Measurements from ENCODE around the gene TNS4. TPM values are rescaled to one million over a fixed set of nuclear protein-coding genes. Genes with fewer than 3 reads are reported as not detected.

The TNS4 gene
- total RNA-seq, 1 experiment from 2014 or later = 0.59 TPM

- Histone ChIP-seq H2BK20ac (ENCODE audit: low read depth, low read length, poor library complexity, severe bottlenecking) (no peak overlapping the region), H2BK15ac (ENCODE audit: low read depth, low read length) (no peak overlapping the region), H3K79me1 (ENCODE audit: insufficient read depth, low read depth, low read length, poor library complexity, severe bottlenecking) (no peaks in the 10 kb centered on the region), H3K14ac (ENCODE audit: insufficient read depth, low read length) (no peak overlapping the region), H3K18ac (ENCODE audit: insufficient read length, low read depth, low read length) (no peak overlapping the region), H4K20me1 (ENCODE audit: control insufficient read depth, insufficient read depth, insufficient read length) (no peaks in the 10 kb centered on the region), H3K23ac (ENCODE audit: insufficient read length, low read depth, low read length) (no peak overlapping the region), H2AK5ac (ENCODE audit: insufficient read length, low read length) (no peak overlapping the region), H3K23me2 (ENCODE audit: insufficient read length, low read depth, low read length, poor library complexity, severe bottlenecking) (no peaks in the 10 kb centered on the region), H3K9me3 (ENCODE audit: control insufficient read depth, low read depth, low read length) (no peaks in the 10 kb centered on the region), H4K5ac (ENCODE audit: insufficient read length, low read depth, low read length) (no peak overlapping the region), H4K91ac (ENCODE audit: insufficient read length, low read depth, low read length) (no peak overlapping the region), H3K56ac (ENCODE audit: insufficient read length, low read depth, low read length) (no peak overlapping the region), H4K8ac (replicated peaks; ENCODE audit: insufficient read length, low read depth, low read length) (no peak overlapping the region), H3K4me2 (ENCODE audit: insufficient read depth, insufficient read length, low read length) (no peak overlapping the region), H3K27me3 (ENCODE audit: insufficient read depth, low read length) (no peaks in the 10 kb centered on the region; the same call in 1 of the 2 replicates), H3K27ac (ENCODE audit: insufficient read length, low read depth, low read length) (no peak overlapping the region), H2AFZ (ENCODE audit: low read length) (no peak overlapping the region), H2BK12ac (ENCODE audit: insufficient read length, low read depth, low read length) (no peak overlapping the region), H2BK120ac (ENCODE audit: low read depth, low read length, poor library complexity, severe bottlenecking) (no peak overlapping the region), H3K79me2 (ENCODE audit: insufficient read depth, low read length) (no peaks in the 10 kb centered on the region), H3K9ac (ENCODE audit: extremely low read depth, insufficient read length, low read length) (no peak overlapping the region), H3T11ph (ENCODE audit: low read length) (no peak overlapping the region), H3K4me1 (ENCODE audit: insufficient read depth, low read length) (no peaks in the 10 kb centered on the region), H3K4ac (ENCODE audit: low read depth, low read length) (no peak overlapping the region), H2BK5ac (ENCODE audit: insufficient read length, low read length) (no peak overlapping the region)
- peaks cover 4 to 7% (median 5%) of the 10 kb centered on the region in 3 experiments; a peak in 6 of 7 replicates for H3K36me3 Mint-ChIP-seq (ENCODE audit: insufficient read depth in 1 of 3, low read depth in 3 of 3)
- no peak overlapping the region for H3K4me3 Mint-ChIP-seq
- H3K27ac Mint-ChIP-seq = no peak overlapping the region
- peaks cover 5 to 14% of the 10 kb centered on the region in 2 experiments; a peak in 2 of 4 replicates for H3K4me1 Mint-ChIP-seq
- TF ChIP-seq, protein P1, sequence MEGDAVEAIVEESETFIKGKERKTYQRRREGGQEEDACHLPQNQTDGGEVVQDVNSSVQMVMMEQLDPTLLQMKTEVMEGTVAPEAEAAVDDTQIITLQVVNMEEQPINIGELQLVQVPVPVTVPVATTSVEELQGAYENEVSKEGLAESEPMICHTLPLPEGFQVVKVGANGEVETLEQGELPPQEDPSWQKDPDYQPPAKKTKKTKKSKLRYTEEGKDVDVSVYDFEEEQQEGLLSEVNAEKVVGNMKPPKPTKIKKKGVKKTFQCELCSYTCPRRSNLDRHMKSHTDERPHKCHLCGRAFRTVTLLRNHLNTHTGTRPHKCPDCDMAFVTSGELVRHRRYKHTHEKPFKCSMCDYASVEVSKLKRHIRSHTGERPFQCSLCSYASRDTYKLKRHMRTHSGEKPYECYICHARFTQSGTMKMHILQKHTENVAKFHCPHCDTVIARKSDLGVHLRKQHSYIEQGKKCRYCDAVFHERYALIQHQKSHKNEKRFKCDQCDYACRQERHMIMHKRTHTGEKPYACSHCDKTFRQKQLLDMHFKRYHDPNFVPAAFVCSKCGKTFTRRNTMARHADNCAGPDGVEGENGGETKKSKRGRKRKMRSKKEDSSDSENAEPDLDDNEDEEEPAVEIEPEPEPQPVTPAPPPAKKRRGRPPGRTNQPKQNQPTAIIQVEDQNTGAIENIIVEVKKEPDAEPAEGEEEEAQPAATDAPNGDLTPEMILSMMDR (conservative IDR thresholded peaks at IDR 0.05) = no peak
- WGBS (ENCODE audit: extremely low coverage, insufficient read length, low lambda C conversion rate) = no CpG with 5 or more reads among the region's 1 CpG
- peaks cover 9 to 11% of the 10 kb centered on the region in 2 experiments for H3K9me3 Mint-ChIP-seq
- peaks cover 5% of the 10 kb centered on the region for H3K27me3 Mint-ChIP-seq (ENCODE audit: low read depth)
- DNase-seq = no peak
Measured at GRCh38 chr17:40525294-40525693, 23.9 kb upstream of the TNS4 start.
